GDM1 (cell line): Measurements from ENCODE around the gene CPVL.

ENCODE experiments used
- DNase-seq: peaks from one replicate; lab custom pipeline; 2025; lab: John Stamatoyannopoulos, UW

Gene CPVL

GRCh38 chr7:29090836-29091601 lies 55.3 kb downstream of the CPVL start:
- no peak for DNase-seq

- no peak for DNase-seq
Measured at GRCh38 chr7:29090151-29090805, 56.1 kb downstream of the CPVL start.

- DNase-seq, result no peak
Measured at GRCh38 chr7:29087840-29088170, 58.5 kb downstream of the CPVL start.

GRCh38 chr7:29086545-29086944 lies 59.8 kb downstream of the CPVL start:
- no peak for DNase-seq

- peak; percentile 14 for DNase-seq
Measured at GRCh38 chr7:29084832-29085231, 61.5 kb downstream of the CPVL start.

- DNase-seq, result no peak
Measured at GRCh38 chr7:29080803-29081202, 65.5 kb downstream of the CPVL start.

- no peak for DNase-seq
Measured at GRCh38 chr7:29078311-29079260, 67.8 kb downstream of the CPVL start.

- no peak for DNase-seq
Measured at GRCh38 chr7:29077854-29078253, 68.5 kb downstream of the CPVL start.

- no peak for DNase-seq
Measured at GRCh38 chr7:29077176-29077575, 69.2 kb downstream of the CPVL start.

- no peak for DNase-seq
Measured at GRCh38 chr7:29076631-29077030, 69.7 kb downstream of the CPVL start.

- no peak for DNase-seq
Measured at GRCh38 chr7:29075606-29076005, 70.7 kb downstream of the CPVL start.

GRCh38 chr7:29071203-29071874 lies 75.0 kb downstream of the CPVL start:
- no peak for DNase-seq

- no peak for DNase-seq
Measured at GRCh38 chr7:29066641-29067040, 79.7 kb downstream of the CPVL start.

GRCh38 chr7:29065181-29065857 lies 81.0 kb downstream of the CPVL start:
- DNase-seq, result no peak

GRCh38 chr7:29063872-29064271 lies 82.5 kb downstream of the CPVL start:
- no peak for DNase-seq

GRCh38 chr7:29063236-29063635 lies 83.1 kb downstream of the CPVL start:
- no peak for DNase-seq

- no peak for DNase-seq
Measured at GRCh38 chr7:29053105-29053872, 93.0 kb downstream of the CPVL start.

GRCh38 chr7:29046978-29047377 lies 99.4 kb downstream of the CPVL start:
- no peak for DNase-seq

GRCh38 chr7:29045258-29046086 lies 100.9 kb downstream of the CPVL start:
- DNase-seq, result no peak

GRCh38 chr7:29044554-29044953 lies 101.8 kb downstream of the CPVL start:
- no peak for DNase-seq
